Fibroblast of pulmonary artery (primary cell): Measurements from ENCODE around the gene PHTF1.

Experiments used
- DNase-seq: peaks from one replicate; pipeline ENCODE4 v3.0.0-alpha.2; 2010; ENCODE audit warnings: low read depth
- H3K4me3 ChIP-seq: replicated peaks from 2 replicates; pipeline ENCODE4 v1.5.1; 2011; ENCODE audit warnings: low read depth, mild to moderate bottlenecking, control low read depth, low read length, moderate library complexity
- CTCF ChIP-seq: IDR thresholded peaks from 2 replicates; pipeline ENCODE4 v1.5.1; 2011; ENCODE audit warnings: mild to moderate bottlenecking, control low read depth, low read length, inconsistent platforms; ENCODE audit errors: missing control alignments

Gene PHTF1

GRCh38 chr1:113800487-113800886 is 41.2 kb upstream of the PHTF1 start:
- DNase-seq = no peak
- no peak overlapping the region for H3K4me3 ChIP-seq
- no peak for TF ChIP-seq CTCF

GRCh38 chr1:113797472-113797871 is 38.2 kb upstream of the PHTF1 start:
- no peak for DNase-seq
- no peak overlapping the region for H3K4me3 ChIP-seq
- no peak for TF ChIP-seq CTCF

GRCh38 chr1:113793878-113794834 is 34.9 kb upstream of the PHTF1 start:
- DNase-seq = no peak
- no peak for TF ChIP-seq CTCF
- H3K4me3 ChIP-seq = no peak overlapping the region

- no peak for TF ChIP-seq CTCF
- DNase-seq = peak; percentile 45
- no peak overlapping the region for H3K4me3 ChIP-seq
Measured at GRCh38 chr1:113792986-113793385, 33.7 kb upstream of the PHTF1 start.

- TF ChIP-seq CTCF = no peak
- DNase-seq = no peak
- H3K4me3 ChIP-seq = no peak overlapping the region
Measured at GRCh38 chr1:113792471-113792870, 33.2 kb upstream of the PHTF1 start.

GRCh38 chr1:113788802-113789201 is 29.5 kb upstream of the PHTF1 start:
- no peak for DNase-seq

More at GRCh38 chr1:113788802-113789201, 29.5 kb upstream of the PHTF1 start:
- H3K4me3 ChIP-seq = no peak overlapping the region
- TF ChIP-seq CTCF = no peak
